GM18502 (cell line): ENCODE results near the gene SLC4A1AP.
A peak's percentile ranks its signal among the peaks of the same experiment; 100 is the strongest.
"Not testable (repeated sequence)": the region's sequence is repeated elsewhere in the genome, so short reads cannot be mapped to it uniquely, and the experiment has no call there.

ENCODE experiments used
- ATAC-seq: cut with Tn5 transposase; IDR thresholded peaks from one replicate; pipeline ENCODE4 v1.9.1; 2021; ENCODE audit warnings: mild to moderate bottlenecking; ENCODE audit not compliant: unreplicated experiment, poor library complexity

The SLC4A1AP gene, protein sequence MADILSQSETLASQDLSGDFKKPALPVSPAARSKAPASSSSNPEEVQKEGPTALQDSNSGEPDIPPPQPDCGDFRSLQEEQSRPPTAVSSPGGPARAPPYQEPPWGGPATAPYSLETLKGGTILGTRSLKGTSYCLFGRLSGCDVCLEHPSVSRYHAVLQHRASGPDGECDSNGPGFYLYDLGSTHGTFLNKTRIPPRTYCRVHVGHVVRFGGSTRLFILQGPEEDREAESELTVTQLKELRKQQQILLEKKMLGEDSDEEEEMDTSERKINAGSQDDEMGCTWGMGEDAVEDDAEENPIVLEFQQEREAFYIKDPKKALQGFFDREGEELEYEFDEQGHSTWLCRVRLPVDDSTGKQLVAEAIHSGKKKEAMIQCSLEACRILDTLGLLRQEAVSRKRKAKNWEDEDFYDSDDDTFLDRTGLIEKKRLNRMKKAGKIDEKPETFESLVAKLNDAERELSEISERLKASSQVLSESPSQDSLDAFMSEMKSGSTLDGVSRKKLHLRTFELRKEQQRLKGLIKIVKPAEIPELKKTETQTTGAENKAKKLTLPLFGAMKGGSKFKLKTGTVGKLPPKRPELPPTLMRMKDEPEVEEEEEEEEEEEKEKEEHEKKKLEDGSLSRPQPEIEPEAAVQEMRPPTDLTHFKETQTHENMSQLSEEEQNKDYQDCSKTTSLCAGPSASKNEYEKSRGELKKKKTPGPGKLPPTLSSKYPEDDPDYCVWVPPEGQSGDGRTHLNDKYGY

DNA sequence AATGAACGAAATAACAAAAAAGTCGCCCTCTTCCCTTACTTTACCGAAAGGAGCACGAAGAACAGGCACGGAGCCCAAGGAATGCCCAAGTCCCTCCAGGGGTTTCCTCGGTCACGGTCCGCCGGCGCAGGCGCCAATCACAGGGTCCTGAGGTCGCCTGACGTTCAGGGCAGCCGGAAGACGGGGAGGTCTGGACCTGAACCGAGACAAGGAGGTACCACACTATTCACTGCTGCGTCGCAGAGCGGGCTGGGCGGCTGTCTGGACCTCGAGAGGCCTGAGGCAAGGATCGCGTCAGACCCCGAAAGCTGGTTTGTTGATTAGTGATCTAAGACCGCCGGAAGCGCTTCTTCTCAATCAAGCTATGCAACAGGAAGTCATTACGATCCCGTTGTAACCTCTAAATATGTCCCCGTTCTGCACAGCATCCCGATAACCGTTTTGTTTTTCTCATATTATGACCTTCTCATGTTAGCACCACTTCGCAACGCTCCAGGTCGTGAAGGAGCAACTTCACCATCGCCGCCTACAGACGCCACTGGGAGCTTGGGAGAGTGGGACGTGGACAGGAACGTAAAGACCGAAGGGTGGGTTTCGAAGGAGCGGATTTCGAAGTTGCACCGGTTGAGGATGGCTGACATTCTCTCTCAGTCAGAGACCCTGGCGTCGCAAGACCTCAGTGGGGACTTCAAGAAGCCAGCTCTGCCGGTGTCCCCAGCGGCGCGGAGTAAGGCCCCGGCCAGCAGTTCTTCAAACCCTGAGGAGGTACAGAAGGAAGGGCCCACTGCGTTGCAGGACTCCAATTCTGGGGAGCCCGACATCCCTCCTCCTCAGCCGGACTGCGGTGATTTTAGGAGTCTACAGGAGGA is at the start of gene SLC4A1AP, which contains the start of gene SUPT7L:
SLC4A1AP (plus strand) TSS at position 605 of the 869 bp plus-strand sequence; CDS start at position 631, 26 bp downstream.
SUPT7L (minus strand) TSS at position 330 of the 869 bp plus-strand sequence. CDS start 1,422 bp downstream, outside the sequence.
- ATAC-seq = peak; percentile 80

DNA sequence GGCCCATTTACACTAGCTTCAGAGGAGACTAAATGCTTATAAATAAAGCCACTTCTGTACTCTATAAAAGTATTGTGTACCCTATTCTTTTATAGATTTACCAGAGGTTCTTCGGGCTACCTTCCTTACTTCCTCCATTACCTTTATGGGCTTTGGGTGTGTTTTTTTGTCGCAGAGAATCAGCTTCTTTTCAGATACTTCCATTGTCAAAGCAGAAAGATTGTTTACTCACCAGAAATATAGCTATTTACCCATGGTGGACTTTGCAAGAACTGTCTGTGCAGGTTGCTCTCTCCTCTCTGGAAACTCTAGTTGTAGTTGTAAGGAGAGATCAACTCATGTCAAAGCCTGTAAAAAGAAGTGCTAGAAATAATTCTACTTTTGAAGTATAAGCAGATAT is 49.7 kb upstream of the SLC4A1AP start:
- no peak for ATAC-seq

DNA sequence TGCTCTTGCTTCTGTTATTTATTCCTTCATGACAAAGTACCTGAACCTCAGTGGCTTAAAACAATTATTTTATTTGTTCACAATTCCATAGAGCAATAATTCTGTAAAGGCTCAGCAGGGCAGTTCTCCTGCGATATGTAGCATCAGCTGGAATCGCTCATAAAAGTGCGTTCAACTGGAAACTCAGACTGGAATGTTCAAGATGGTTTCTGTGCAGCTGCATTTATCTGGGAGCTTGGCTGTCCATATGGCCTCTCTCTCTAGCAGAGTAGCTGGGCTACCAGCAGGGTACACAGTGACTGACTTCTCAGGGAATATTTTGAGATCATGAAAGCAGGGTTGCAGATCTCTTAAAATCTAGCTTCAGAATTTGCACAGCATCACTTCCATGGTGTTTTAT is 48.4 kb upstream of the SLC4A1AP start:
- no peak for ATAC-seq

DNA sequence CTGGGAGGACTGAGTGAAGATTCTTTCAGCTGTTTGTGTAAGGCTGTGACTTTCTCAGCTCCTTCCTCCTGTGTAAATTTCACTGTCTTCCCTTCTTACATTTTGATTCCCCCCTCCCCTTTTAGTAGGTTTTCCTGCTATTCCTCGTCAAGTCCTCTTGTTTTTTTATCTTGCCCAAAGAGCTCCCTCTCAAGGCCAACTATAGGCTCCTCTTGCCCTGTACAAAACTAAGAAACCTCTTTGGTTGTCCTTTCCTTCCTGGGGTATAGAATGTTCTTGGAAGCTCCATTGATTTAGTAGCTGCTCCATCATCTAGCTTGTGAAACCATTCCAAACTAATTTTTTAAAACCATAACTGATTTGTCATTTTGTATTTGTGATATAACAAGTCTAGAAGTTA is 42.2 kb upstream of the SLC4A1AP start:
- no peak for ATAC-seq

DNA sequence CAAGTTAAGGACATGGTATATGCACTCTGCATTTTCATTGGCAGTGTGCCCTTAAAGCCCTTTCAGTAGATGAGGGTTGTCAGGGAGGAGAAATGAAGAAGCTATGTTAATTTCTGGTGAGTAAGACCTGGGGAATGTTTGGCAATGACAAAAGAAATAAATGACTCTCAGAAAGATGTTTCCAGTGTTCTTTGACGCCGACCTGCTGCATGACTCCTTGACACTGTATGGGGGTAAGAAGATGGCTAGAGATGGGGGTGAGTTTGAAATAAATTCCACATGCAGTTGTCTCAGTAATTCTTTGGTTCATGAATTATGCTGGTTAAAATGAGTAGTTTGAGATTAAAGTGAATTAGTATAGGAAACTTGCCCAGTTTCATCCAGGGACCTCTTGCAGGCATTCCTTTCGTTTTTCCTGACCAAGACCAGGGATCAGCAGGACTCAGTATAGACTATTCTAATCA is 40.7 kb upstream of the SLC4A1AP start:
- ATAC-seq = no peak

DNA sequence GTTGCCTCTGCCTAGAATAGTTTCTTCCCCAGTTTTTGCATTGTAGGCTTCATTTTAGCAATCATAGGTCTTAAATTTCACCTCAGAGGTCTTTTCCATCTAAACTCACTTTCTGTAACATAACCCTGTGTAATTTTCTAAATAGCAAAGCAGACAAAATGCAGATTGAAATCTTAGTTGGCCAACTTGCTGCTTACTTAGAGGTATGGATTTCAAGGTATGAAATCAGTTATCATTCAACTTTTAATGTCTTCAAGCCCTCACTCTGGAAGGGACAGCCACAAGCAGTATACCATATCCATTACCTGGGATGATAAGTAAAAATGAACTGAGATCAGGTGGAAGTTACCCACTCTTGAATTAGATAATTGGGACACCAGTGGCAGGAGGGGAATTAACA is 38.7 kb upstream of the SLC4A1AP start:
- ATAC-seq = no peak

DNA sequence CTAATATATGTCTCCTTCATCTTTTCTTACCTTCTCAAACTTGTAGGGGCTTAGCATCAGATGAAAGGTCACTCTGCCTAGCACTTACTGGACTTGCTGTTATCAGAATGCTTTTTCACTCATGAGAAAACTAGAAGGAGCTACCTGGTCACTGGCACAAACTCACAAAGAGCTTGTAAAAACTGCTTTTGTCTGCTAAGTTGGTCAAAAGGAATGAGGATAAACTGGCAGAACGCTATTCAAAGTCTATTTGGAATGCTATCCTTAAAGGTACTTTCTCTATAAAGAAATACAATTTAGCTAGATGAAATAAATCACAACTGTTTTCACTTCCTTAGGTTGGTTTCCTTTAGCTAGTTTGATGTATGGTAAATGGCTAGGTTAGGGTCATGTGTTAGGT is 37.4 kb upstream of the SLC4A1AP start:
- ATAC-seq = not testable (repeated sequence)

DNA sequence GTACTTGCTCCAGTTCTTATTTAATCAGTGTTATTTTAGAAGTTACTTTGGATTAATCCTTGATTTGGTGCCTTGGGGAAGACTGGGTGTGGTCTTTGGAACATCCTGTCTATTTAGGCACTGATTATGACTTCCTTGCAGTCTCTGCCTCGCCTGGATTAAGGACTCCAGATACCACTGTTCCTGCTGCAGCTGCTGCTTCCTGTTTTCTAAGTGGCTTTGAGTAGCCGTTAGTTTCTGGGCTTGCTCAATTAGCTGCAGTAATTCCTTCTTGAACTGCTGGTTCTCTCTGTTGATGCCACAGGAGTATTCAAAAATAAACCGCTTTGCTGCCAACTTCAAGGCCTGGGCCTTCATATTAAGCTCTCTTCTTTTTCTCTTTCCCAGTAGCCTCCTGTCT is 36.8 kb upstream of the SLC4A1AP start:
- not testable (repeated sequence) for ATAC-seq

DNA sequence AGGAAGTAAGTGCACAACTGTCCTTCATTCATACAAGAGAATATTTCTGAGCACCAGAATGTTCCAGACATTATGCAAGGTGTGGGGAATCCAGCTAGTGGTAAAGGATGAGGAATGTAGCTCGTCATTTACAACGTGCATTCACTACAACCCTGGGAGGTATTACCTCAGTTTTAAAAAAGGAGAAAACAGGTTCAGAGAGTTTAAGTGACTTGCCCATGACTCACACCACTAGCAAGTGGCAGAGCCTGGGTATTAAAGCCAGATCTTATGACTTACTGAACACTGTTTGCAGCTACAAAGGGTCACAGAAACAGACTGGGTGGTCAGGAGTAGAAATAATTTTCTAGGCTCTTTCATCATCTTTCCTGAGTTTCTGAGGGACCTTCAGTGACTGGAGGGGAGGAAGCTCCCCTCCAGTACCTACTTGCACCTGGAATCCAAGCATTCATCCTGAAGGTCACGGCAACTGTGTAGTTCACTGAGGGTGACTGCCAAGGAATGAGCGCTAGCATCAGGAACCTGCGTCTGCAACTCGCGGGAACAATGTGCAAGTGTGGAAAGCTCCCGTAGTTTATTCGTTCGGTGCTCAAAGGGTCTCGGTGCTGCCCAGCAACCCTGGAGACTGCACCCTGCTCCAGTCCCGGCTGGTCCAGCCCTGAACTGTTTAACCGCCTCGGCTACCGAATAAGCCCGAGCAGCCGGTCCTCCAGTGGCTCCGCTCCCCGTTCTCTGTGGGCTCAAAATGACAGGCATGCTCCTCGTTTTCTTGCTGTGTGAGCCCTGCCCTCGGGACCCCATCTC is 35.5 kb upstream of the SLC4A1AP start:
- ATAC-seq = peak; percentile 34

DNA sequence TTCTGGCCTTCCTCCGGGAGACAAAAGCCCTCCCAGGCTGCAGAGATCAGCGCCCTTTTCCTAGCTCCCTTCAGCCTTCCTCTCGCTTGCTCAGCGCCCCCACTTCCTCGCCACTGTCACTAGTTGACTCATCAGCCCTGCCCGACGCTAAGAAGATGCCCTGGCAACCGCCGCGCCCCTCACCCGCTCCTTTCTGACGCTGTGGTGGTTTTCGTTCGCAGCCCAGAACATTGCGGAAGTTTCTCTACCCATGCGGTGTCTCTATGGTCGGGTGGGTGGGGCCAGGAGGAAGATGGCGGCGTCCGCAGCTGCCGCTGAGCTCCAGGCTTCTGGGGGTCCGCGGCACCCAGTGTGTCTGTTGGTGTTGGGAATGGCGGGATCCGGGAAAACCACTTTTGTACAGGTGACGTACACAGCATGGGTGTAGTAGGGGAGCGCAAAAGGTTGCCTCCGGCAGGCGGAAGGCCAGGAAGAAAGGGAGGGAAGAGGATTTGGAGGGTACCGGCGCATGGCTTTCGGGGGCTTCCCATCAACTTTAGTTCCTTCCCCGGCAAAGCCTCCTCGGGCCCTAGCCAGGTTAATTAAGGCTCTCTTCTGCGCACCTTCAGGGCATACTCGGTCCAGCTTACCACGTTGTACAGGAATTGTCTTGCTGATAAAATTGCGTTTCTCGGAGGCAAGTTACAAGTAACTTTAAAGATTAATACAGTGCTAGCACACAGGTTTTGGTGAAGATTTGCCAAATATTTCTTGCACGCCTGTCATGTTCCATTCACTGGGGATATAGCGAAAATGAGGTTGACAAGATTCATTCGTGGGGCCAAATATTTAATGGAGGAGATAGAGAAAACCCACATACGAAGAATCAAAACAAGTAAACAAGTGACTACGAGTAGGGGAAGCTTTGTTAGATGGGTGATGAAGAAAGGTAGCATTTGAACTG is 34.7 kb upstream of the SLC4A1AP start, which contains the start of the genes CCDC121 and GPN1:
CCDC121 (minus strand) TSS at position 246 of the 943 bp plus-strand sequence. CDS start 1,213 bp downstream, outside the sequence.
GPN1 (plus strand) TSS at position 284 of the 943 bp plus-strand sequence; CDS start at position 293, 9 bp downstream.
- ATAC-seq = peak; percentile 98

DNA sequence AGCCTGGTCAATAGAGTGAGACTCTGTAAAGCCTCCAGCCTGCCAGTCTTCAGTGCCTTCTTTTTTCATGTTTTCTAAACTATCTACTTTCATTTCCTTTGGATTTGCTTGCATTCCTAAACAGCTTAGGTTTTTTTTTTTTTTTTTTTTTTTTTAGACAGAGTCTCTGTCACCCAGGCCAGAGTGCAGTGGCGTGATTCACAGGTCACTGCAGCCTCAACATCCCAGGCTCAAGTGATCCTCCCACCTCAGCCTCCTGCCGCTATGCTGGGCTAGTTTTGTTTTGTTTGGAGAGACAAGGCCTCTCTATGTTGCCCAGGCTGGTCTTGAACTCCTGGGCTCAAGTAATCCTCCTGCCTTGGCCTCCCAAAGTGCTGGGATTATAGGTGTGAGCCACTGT is 33.4 kb upstream of the SLC4A1AP start:
- ATAC-seq = not testable (repeated sequence)

DNA sequence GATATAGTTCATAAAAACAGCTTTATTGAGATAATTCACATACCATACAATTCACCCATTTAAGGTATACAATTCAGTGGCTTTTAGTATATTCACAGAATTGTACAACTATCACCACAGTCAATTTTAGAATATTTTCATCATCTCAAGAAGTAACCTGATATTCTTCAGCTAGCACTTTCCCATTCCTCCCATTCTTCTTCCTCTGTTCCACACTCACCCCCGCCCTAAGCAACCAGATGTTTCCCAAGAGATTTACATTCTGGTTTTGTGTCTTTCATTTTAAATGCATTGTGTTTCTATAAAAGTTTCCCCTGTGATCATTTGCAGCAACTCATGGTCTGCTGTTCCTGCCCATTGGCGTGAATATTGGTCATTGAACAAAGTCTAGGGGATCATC is 29.4 kb upstream of the SLC4A1AP start:
- ATAC-seq = no peak

DNA sequence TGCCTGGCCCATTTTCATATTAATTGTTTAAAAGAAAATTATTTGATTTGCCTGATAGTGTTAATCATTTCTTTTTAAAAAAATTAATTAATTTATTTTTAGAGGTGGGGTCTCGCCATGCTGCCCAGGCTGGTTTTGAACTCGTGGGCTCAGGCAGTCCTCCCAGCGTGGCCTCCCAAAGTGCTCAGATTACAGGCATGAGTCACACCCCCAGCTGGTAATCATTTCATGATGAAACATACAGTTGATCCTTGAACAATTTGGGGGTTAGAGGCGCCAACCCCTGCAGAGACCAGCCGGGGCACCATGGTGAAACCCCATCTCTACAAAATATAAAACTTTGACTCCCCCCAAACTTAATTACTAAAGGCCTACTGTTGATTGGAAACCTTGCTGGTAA is 26.9 kb upstream of the SLC4A1AP start:
- ATAC-seq = no peak

DNA sequence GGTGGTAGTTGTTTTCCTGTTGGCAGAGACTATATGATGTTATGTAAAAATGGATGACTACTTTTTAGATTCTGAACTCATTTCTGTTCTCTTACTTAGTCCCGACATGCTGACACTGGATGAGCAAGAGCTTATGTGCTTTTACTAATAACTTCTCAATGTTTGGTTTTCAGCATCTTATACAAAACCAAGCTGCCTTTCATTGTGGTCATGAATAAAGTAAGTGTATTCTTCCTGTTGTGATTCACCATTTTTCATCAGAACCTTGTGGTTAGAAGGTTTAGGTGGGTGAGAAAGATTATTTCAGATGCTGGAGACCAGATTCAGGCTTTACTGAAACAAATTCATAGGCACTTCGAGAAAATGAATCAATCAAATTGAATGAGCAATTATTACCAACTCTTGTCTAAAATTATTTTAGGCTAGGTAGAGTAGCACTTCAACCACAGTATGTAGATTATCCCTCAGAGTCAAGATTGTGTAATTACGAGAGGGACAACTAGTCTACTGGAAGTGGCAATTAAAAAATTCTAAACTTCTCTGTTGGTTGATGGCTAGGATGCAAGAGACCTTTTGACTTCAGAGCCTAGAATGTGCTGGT is 25.6 kb upstream of the SLC4A1AP start:
- ATAC-seq = no peak

DNA sequence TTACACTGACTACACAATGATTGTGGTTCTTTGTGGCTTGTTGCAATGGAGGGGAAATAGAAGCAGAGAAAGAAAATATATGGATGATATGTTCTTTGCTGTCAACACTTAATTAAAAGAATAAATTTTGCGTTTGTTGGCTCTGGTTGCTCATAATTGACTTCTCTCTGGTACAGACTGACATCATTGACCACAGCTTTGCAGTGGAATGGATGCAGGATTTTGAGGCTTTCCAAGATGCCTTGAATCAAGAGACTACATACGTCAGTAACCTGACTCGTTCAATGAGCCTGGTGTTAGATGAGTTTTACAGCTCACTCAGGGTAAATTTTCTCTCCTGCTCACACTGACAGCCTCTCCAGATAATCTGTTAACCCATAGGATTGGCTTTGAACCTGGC is 25.0 kb upstream of the SLC4A1AP start:
- no peak for ATAC-seq

DNA sequence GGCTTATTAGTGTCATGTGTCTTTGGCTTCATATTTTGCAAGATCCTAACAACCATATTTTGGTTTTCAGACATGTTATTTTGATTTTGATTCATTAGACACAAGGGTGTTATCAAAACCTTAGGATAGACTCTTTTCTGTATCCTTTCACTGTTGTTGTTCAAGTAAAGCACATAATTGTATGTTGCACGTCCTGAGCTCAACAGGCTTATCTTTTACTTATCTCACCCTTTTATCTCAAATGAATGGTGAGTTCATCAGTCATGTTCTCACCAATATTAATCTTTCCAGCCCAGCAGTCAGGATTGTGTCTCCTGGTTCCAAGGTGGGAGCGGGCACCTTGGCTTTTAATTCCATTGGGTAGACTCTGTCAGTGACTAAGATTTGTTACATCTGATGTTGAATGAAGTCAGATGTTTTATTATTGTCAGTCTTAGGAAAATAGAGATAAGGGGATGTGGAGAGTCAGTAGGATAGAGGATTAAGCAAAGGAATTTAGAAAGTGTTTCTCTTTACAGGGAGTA is 22.9 kb upstream of the SLC4A1AP start:
- ATAC-seq = no peak

DNA sequence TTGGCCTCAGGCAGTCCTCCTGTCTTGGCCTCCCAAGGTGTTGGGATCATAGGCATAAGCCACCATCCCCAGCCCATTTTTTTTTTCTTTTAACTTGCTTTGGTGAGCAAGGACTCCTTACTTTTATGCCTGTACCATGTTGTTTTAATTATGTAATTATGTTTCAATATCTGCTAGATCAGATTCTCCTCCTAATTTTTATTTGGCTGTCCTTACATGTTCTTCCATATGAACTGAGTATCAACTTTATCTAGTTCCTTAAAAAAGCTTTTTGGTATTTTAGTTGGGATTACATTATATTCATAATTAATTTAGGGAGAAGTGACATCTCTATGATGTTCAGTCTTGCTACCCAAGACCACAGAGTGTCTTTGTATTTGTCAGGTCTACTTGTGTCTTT is 18.5 kb upstream of the SLC4A1AP start:
- ATAC-seq = no peak

DNA sequence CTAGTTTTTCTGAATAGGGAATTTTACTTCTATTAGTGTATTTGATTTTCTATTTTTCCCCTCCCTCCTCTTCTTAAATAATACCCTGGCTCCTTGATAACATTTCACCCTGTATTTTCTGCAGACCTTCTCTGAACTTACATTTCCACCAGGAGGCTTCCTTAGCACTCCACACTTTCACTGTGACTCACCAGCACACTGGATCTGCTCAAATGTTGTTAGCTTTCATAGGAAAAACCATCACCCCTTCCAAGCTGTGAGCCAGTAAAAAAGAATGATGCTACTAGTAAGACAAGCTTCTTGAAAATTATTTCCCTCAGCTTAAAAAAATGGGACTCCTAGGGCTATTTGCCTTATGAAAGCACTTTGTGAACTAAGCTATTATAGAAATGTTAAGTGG is 16.4 kb upstream of the SLC4A1AP start:
- no peak for ATAC-seq
